BJ (cell line): ENCODE results near the gene TMEM192. TPM values are rescaled to one million over a fixed set of nuclear protein-coding genes. Genes with fewer than 3 reads are reported as not detected.
"Not testable (repeated sequence)": the region's sequence is repeated elsewhere in the genome, so short reads cannot be mapped to it uniquely, and the experiment has no call there.

Source experiments
- CTCF ChIA-PET: fragments of 350-600 bp; formaldehyde crosslinking; extraction: SDS; loops from one replicate; lab custom pipeline; 2021; ENCODE audit warnings: antibody characterized with exemption, inconsistent platforms; lab: Yijun Ruan, JAX
- POLR2A ChIA-PET: fragments of 300-600 bp; sonication (Branson Sonifier 250); formaldehyde crosslinking; extraction: SDS; loops from one replicate; lab custom pipeline; 2021; ENCODE audit warnings: antibody characterized with exemption; lab: Charles Lee
- DNase-seq: peaks from one replicate; pipeline ENCODE4 v3.0.0-alpha.2; 2011; ENCODE audit warnings: low read depth
- H3K27me3 ChIP-seq: 2 replicates; pipeline ENCODE4 v1.6.0; 2011; ENCODE audit warnings: low read length; ENCODE audit not compliant: control insufficient read depth, insufficient read depth
- H3K36me3 ChIP-seq: 2 replicates; pipeline ENCODE4 v1.5.1; 2011; ENCODE audit warnings: low read length; ENCODE audit not compliant: control insufficient read depth, insufficient read depth
- H3K4me3 ChIP-seq: 2 replicates; pipeline ENCODE4 v1.5.1; 2011; ENCODE audit warnings: low read depth, mild to moderate bottlenecking, control low read depth, low read length
- CTCF ChIP-seq: IDR thresholded peaks from 2 replicates; pipeline ENCODE4 v1.5.1; 2011; ENCODE audit warnings: low read depth, mild to moderate bottlenecking, control low read depth, inconsistent platforms, low read length, moderate library complexity; ENCODE audit not compliant: insufficient read depth
- polyA plus RNA-seq: library from polyadenylated mRNA; depleted of rRNA; stranded (reverse); fragments of >200 nt; gene quantifications from 2 replicates; pipeline ENCODE4 v1.2.3, GENCODE V29; 2011

TMEM192 gene
- polyA plus RNA-seq, 1 experiment = 11.1 TPM

- no peak for TF ChIP-seq CTCF
- Histone ChIP-seq H3K4me3 (no peak overlapping the region), H3K27me3 (no peaks in the 10 kb centered on the region), H3K36me3 (no peaks in the 10 kb centered on the region)
- ChIA-PET CTCF (interaction anchor here (1.1 to 4.4 kb wide), 2 partner anchors 211 to 214 kb away, joined by 3 to 33 read pairs; no protein-coding TSS in a partner anchor), POLR2A (no interaction called here)
- DNase-seq = no peak
These were observed 20.5 kb upstream of the TMEM192 start for GRCh38 chr4:165133150-165133549.

- H3K27me3 ChIP-seq = no peaks in the 10 kb centered on the region
- H3K36me3 ChIP-seq = no peaks in the 10 kb centered on the region
- no peak overlapping the region for H3K4me3 ChIP-seq
- TF ChIP-seq CTCF = peak; percentile 88
- ChIA-PET POLR2A (no interaction called here), CTCF (interaction anchor here (0.6 to 4.4 kb wide), 37 partner anchors 8 to 1583 kb away, joined by 3 to 35 read pairs (median 3); partner anchors contain the start of genes MSMO1 and TMEM192)
- DNase-seq = no peak
These were observed 18.7 kb upstream of the TMEM192 start for GRCh38 chr4:165131247-165131832.

GRCh38 chr4:165129924-165130323, 17.3 kb upstream of the TMEM192 start:
- Histone ChIP-seq H3K4me3 (no peak overlapping the region), H3K36me3 (no peaks in the 10 kb centered on the region), H3K27me3 (no peaks in the 10 kb centered on the region)
- DNase-seq = no peak
- ChIA-PET POLR2A (no interaction called here), CTCF (interaction anchor here (1.4 to 4.4 kb wide), 10 partner anchors 8 to 348 kb away, joined by 3 to 35 read pairs (median 14); partner anchors contain the start of gene TMEM192)
- TF ChIP-seq CTCF = no peak

- DNase-seq, H3K4me3 ChIP-seq, H3K36me3 ChIP-seq, H3K27me3 ChIP-seq, POLR2A ChIA-PET: not testable (repeated sequence)
- CTCF ChIA-PET = interaction anchor here (1.0 to 3.3 kb wide), 2 partner anchors 13 to 339 kb away, joined by 3 to 11 read pairs; no protein-coding TSS in a partner anchor
These were observed 13.3 kb upstream of the TMEM192 start for GRCh38 chr4:165125869-165126499.

GRCh38 chr4:165124488-165124887, 11.8 kb upstream of the TMEM192 start:
- ChIA-PET POLR2A (no interaction called here), CTCF (interaction anchor here (3.3 kb wide), 1 partner anchor 340 kb away, joined by 11 read pairs; no protein-coding TSS in a partner anchor)
- H3K27me3 ChIP-seq = no peaks in the 10 kb centered on the region

More at GRCh38 chr4:165124488-165124887, 11.8 kb upstream of the TMEM192 start:
- no peak overlapping the region for H3K4me3 ChIP-seq
- no peak for DNase-seq
- H3K36me3 ChIP-seq = no peaks in the 10 kb centered on the region
- TF ChIP-seq CTCF = no peak
